SIG-M5 (cell line): ENCODE data around the gene ATP7A.

Experiments used
- DNase-seq: peaks from one replicate; lab custom pipeline; 2025; lab: John Stamatoyannopoulos, UW

ATP7A gene

DNA sequence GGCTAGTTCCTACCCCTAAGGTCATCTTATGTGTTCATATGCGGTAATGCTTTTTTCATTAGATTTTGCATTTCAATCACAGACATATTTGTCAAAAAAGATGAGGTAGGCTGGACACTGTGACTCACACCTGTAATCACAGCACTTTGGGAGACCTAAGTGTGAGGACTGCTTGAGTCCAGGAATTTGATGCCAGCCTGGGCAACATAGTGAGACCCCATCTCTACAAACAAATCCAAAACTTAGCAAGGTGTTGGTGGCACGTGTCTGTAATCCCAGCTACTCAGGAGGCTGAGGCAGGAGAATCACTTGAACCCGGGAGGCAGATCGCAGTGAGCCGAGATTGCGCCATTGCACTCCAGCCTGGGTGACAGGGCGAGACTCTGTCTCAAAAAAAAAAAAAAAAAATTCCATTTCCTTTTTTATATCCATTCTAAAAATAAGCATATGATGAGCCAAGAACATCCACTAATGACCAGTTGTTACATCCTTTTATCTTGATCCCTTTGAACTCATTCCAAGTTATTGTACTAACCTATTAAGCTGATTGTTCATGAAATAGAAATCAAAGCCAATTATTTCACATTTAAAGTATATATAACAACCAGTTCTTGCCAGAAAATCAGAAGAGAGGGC is 35.5 kb downstream of the ATP7A start:
- DNase-seq = no peak

DNA sequence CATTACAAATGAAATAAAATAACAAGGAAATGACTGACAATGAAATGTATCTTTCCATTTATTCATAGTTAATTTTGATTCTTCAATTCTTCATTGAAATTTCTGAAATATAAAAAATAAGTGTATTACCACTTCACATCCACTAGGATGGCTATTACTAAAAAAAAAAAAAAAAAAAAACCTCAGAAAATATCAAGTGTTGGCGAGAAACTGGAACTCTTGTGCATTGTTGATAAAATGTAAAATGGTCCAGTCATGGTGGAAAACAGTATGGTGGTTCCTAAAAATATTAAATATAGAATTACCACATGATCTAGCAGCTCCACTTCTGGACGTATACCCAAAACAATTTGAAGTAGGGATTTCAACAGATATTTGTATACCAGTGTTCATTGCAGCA is 36.1 kb downstream of the ATP7A start:
- DNase-seq = no peak

DNA sequence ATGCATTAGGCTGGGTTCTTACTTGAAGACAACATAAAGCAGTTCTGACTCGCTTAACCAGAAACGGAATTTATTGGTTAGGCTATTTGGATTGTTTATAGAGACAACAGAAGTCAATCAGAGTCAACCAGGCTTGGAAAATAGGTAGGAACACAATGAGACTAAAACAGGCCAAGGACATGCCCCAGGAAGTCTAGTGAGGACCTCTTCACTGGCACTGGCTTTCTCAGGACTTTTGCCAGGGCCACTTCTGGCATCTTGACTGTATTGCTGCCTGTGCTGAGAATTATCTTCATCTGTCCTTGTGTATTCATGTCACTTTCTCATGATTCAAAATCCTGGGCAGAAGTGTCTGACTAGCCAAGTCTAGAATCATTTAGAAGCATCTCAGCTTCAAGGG is 39.3 kb downstream of the ATP7A start:
- no peak for DNase-seq

DNA sequence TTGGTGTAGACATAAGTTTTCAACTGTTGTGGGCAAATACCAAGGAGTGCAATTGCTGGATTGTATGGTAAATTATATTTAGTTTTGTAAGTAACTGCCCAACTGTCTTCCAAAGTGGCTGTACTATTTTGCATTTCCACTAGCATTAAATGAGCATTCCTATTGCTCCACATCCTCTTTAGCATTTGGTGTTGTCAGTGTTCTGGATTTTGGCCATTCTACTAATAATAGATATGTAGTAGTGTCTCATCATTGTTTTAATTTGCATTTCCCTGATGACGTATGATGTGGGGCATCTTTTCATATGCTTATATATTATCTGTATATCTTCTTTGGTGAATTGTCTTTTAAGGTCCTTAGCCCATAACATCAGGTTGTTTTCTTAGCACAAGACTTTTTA is 41.7 kb downstream of the ATP7A start:
- no peak for DNase-seq

DNA sequence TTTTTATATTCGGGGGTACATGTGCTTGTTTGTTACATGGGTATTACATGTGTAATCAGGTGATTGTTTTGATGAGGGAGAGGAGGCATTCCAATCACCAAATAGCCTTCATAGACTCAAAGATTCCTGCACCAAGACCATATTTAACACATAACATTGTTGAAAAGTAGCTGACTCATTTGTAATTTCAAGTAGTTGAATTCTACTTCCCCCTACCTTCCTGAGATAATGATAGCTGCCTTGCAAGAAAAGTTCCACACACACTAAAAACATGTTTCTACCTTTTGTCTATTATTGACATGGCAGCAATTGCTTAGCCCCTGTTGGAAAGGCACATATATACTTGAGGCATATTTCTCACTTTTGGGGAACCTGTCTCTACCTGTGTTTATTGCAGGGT is 42.8 kb downstream of the ATP7A start:
- no peak for DNase-seq

DNA sequence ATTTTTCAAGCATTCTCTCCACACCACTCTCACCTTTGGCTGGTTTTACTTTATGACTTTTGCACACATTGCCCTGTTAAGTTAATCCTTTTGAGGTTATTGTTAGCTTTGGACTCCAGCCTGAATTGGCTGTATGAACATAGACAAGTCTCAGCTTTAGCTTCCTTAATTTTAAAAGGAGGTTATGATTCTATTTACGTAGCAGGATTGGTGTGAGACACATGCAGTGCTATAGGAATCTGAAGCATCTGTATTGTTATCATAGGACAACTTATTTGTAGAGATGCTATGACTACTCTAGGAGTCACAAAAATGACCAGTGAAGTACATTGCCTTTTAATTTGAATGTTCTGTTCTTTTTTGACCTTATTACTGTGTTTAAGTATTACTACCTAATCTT is 43.2 kb downstream of the ATP7A start:
- no peak for DNase-seq

DNA sequence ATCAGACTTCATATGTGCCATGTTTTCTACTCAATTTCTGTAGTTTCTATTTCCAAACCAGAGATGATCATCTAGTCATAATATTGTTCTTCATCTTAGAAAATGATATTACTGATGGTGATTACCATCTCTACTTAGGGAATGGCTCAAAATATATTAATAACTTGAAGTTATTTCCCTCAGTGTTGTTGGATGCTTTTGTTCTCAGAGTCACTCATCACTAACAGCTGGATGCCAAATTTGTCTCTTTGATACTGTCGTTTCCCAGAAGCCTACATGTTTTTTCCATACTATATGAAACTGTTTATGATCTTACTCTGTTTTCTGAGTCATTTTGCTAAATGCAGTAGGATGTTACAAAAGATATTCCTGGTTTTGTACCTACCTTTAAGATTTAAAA is 50.1 kb downstream of the ATP7A start:
- no peak for DNase-seq

DNA sequence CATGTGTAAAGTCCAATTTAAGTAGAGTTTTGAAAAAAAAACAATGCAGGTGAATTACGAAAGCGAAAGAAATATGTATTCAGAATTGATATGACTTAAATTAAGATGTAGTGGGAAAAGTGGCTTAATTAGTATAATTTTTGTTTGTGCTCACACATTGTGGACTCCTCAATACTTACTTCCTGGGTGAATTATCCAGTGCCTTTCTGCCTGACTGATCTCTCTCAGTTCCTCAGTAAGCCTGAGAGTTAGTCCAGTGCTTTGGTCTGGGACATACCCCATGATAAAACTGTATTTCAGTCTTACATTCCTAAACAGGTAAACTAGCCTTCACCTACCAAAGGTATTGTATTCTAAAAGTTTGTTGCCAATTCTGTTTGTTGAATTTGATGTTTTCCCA is 50.6 kb downstream of the ATP7A start:
- no peak for DNase-seq

DNA sequence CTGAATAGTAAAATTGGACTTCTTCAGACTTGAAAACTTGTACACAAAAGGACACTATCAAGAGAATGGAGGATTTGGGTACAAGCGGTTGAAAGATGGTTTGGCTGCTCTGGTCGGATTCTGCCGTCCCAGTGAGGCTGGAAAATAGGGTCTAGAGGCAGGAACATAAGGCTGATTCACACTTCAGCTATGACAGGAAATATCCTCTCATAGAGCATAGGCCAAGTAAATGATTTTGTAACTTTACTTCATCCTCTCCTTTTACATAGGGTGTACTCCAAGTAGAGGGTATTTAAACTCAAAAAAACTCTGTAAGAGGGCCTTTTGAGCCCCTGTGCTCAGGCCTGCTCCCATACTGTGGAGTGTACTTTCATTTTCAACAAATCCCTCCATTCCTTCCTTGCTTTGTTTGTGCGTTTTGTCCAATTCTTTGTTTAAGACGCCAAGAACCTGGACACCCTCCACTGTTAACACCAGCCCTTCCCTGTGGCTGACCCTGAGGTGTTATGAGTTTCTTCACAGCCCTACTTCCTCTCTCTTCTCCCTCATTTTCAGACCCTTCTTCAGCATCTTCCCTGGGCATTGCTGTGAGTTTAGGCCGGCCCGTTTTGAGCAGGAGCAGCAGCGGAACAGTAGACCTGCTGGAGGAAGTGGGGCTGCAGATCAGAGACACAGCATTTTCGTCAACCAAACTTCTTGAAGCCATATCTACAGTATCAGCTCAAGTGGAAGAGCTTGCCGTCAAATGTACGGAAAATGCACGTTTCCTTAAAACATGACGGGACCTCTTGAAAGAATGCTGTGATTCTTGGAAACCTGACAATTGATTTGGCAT is 51.8 kb downstream of the ATP7A start:
- no peak for DNase-seq

DNA sequence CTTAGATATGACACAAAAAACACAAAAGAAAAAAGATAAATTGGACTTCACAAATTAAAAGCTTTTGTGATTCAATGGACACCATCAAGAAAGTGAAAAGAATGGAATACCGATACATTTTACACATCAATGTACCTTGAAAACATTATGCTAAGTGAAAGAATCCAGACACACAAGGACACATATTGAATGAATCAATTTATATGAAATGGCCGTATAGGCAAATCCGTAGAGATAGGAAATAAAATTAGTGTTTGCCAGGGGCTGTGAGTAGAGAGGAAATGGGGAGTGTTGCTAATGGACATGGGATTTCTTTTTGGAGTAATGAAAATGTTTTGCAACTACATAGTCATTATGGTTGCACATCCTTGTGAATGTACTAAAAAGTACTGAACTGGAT is 55.9 kb downstream of the ATP7A start:
- no peak for DNase-seq

DNA sequence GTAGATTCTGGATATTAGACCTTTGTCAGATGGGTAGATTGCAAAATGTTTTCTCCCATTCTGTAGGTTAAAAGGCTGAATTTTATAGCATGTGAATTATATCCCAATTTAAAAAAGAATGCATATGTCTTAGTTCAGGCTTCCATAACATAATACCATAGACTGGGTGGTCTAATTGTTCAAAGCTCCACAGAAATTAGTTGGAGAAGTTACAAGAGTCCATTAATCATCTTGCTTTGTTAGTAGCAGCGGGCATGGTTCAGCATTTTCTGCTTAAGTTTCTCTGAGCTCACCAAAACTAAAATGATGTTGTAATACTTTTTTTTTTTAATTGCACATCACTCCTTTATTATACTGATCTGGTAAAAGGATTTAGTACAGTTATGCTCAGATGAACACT is 57.1 kb downstream of the ATP7A start:
- DNase-seq = no peak

DNA sequence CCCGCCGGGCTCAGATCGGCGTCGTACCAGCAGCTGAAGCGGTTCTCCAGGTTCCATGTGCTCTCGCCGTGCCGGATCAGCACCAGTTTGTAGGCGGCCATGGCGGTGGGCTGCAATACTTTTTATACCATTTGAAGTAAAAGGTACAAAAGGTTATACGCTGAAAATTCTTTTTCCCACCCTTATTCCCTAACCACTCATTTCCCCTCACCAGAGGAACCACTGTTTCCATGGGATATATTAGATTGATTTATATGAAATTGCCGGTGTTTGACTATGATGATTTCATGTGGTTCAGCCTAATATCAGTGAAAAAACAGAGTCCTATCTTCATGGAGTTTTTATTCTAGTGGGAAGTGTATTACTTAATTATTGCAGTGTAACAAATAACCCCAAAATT is 59.0 kb downstream of the ATP7A start, which contains the start of gene PGAM4:
Gene PGAM4, minus strand, starts transcription at position 101 of the 400 bp plus-strand sequence. Its CDS starts 0 bp downstream, at position 101.
- DNase-seq = no peak

DNA sequence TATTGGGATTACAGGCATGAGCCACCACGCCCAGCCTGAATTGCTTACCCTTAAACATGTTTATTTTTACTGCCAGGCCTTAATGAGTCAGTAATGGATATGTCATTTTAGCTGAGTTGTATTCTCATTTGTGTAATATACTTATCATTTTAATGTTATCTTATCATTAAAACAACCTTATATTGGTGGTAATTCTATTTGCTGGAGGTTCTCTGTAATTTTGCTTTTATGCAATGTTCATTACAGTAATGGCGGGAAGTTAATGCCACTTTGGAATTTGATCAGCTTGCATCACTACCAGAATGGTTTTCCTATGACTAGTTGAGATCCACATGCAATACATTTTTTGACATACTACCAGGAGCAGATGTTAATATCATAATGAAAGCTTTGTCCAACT is 65.3 kb downstream of the ATP7A start:
- no peak for DNase-seq

DNA sequence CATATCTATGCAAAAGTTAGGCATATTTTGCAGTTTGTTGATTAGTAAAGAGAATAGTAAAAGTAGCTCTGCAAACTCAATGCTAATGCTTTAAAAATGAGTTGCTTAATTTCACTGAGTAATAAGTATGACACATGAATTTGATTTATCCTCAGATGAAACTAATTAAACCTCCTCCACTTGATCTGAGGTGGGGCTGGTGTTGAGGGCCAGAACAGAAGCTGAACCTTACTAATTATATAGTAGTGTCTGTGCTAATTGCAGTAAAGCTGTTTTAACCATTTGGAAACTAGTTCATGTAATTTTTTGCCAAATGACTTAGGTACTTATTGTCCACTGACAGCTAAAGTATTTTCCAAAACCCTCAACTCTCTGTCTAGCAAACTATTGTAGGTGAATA is 66.6 kb downstream of the ATP7A start:
- no peak for DNase-seq

DNA sequence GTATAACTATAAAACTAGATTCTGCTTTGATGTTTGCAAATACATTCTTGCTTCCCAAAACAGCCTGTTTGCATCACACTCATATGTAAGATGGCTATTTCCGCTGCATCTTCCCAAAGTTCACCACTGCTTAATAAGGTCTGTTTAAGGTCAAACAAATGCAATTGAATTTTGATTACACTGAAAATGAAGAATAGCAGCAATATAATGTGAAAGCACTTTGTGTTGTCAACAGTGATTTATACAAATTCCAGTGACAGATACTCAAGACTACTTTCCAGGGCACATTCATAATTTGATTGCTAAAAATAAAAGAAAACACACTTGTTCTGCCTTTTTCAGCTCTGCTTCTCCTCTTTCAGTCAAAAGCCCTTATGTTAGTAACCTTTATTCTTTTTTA is 67.0 kb downstream of the ATP7A start:
- no peak for DNase-seq

DNA sequence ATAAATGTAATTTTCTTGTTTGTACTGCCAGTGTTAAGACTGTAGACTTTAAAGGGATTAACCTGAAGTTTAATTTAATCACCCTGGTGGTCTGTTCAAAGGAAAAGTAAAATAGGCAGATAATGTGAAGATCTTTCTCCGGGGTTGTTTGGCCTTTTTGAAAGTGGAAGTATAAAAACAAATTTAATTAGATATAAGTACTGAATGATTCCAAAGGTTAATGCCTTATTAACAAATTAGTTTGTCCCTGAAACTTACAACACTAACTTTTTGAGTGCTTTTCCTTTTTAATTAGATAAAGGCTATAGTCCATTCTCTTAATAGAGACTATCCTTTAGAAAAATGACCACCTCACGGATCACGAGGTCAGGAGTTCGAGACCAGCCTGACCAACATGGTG is 69.4 kb downstream of the ATP7A start:
- DNase-seq = no peak

DNA sequence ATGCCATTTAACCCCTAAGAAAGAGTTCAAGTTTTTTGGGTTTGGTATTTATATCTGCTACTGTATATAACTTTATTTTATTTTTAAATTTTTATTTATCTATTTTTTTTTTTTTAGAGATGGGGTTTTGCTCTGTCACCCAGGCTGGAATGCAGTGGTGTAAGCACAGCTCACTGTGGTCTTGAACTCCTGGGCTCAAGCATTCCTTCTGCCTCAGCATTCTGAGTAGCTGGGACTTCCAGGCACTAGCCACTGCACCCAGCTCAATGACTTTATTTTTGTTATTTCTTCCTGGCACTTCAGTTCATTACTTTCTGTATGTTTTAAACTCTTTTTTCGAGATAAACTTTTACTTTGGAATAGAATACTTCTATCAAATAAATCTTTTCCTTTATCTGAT is 101.4 kb downstream of the ATP7A start:
- DNase-seq = no peak

DNA sequence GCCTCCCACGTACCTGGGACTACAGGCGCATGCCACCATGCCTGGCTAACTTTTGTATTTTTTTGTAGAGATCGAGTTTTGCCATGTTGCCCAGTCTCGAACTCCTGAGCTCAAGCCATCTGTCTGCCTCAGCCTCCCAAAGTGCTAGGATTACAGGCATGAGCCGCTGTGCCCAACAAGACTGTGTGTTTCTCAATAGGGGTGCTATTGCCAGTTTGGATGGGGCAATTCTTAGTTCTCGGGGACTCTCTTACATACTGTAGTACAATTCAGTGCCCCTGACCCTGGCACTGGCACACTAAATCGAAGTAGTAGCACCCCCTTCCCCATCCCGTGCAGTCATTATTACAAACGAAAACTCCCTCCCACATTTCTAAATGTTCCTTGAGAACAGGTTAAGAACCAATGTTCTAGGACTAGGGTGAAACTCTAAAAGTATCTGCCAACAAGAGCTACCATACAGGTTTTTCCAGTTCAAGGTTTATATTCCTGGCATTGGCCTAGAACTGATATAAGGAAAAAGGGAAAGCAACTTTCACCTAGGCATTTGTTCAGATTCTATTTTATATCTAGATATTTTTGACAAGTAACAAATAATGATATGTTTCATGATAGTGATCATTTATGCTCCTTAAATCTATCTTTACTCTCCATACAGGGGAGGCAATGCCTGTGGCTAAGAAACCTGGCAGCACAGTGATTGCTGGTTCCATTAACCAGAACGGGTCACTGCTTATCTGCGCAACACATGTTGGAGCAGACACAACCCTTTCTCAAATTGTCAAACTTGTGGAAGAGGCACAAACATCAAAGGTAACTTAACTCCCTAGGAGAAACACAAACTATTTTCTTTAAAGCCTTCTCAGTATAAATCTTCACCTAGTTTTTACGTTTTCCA is 109.3 kb downstream of the ATP7A start:
- DNase-seq = no peak

DNA sequence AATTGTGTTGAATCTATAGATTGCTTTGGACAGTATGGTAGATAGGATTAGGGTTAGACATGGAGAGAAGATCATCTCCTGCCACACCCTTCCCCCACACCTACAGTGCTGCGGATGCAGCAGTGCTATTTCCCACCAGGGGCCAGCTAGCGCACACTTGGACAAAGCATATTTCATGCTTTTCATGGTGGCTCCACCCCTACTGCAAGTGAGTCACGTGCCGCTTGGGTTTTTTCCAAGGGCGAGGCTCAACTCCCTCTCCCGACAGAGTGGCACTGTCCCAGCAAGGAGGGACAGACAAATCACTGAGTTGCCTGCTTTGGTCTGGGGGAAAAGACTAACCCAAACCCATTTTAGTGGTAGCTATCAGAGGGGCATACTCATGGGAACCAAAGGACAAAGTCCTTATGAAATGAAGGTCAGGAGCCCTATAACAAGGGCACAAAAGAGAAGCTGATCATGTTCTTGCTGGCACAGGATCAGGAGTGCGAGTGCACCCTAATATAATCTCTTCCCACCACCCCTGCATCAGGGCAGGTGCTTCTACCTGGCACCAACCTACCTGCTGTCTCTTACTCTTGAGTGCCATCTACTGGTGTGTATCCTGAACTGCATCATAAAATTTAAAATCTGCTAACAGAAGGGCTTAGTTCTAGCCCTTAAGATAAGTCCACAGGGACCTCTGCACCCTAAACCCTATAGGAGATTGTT is 114.0 kb downstream of the ATP7A start:
- DNase-seq = no peak

DNA sequence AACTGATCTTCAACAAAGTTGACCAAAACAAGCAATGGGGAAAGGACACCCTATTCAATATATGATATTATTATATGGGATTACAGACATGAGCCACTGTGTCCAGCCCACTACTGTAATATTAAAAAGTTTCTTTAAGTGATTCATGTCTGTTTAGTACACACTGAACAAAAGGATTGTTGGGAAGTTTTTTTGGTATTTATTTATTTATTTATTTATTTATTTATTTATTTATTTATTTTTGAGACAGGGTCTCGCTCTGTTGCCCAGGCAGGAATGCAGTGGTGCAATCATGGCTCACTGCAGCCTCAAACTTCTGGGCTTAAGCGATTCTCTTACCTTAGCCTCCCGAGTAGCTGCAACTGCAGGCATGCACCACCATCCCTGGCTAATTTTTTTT is 117.3 kb downstream of the ATP7A start:
- no peak for DNase-seq

DNA sequence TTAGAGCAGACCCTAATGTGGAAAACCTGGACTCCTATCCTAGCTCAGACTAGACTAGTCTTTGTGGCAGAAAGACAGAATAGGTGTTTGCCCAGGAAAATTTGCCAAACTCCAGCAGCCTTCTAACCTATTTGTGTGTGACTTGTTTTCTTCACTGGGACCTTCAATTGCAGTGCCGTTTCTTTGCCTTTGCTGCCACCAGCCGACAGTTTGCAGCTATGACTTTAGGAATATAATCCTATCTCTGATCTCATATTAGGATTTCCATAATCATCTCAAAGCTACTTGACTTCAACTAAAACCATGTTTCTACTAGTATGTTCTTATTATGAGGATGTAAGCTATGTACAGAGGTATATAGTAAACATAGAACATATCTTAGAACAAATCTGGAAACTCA is 119.2 kb downstream of the ATP7A start:
- no peak for DNase-seq

DNA sequence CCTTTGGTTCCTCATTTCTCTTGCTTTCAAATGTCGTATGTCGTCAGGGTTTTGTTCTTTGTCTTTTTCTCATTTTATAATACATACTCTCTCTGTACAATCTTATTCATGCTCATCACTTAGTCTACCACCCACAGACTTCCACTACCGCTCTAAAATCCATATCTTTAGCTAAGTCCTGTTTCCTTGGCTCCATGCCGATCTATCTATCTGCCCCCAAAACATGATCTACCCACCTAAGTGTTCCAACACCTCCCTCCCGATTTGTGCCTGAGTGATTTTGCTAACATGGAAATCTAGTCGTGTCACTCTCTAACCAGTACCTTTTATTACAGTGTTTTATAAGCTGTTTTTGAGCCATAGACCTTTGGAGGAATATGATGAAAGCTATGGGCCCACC is 124.6 kb downstream of the ATP7A start:
- DNase-seq = no peak
